Endothelial cell of umbilical vein (primary cell): ENCODE results near the gene PLEKHG4B. TPM values are rescaled to one million over a fixed set of nuclear protein-coding genes. Genes with fewer than 3 reads are reported as not detected.

Experiments used
- BruUV-seq: library from RNA; stranded (reverse); fragments of 400-500 nt; replicated peaks from 2 replicates; lab custom pipeline; 2021; lab: Mats Ljungman, UMichigan
- CTCF ChIA-PET: fragments of 300-600, 350-600 bp; sonication (Branson Sonifier 250); formaldehyde crosslinking; loops from one replicate; lab custom pipeline; 2021; ENCODE audit warnings: antibody characterized with exemption, inconsistent platforms; lab: Charles Lee
- POLR2A ChIA-PET: fragments of 300-600, 350-600 bp; sonication (Branson Sonifier 250); formaldehyde crosslinking; loops from one replicate; lab custom pipeline; 2021; ENCODE audit warnings: antibody characterized with exemption, inconsistent platforms; lab: Charles Lee
- DNase-seq: peaks from one replicate; pipeline ENCODE4 v3.0.0-alpha.2; 2011; ENCODE audit warnings: low read depth, low spot score
- FAIRE-seq: peaks from 2 replicates; lab custom pipeline; 2011; peaks lifted over from hg19 to GRCh38; lab: Jason Lieb, UNC
- H2AFZ ChIP-seq: 2 replicates; pipeline ENCODE4 v1.6.0; 2012; ENCODE audit warnings: low read depth, low read length, control low read depth, inconsistent platforms
- H3K27ac ChIP-seq: 2 replicates; pipeline ENCODE4 v1.5.1; 2011; ENCODE audit warnings: low read depth, mild to moderate bottlenecking, control low read depth, low read length, moderate library complexity; ENCODE audit not compliant: insufficient read depth
- H3K27me3 ChIP-seq, 2 experiments: 2 replicates each; pipeline versions ENCODE4 v1.6.0 to v1.6.1; 2011; ENCODE audit warnings: low read length in 2 of 2, mixed read lengths in 1 of 2; ENCODE audit not compliant: control insufficient read depth in 2 of 2, insufficient read depth in 2 of 2
- H3K36me3 ChIP-seq, 2 experiments: 2 replicates in 1 of 2; 3 replicates in 1 of 2; pipeline ENCODE4 v1.5.1; 2011; ENCODE audit warnings: low read length in 2 of 2, mild to moderate bottlenecking in 1 of 2, moderate library complexity in 1 of 2; ENCODE audit not compliant: control insufficient read depth in 2 of 2, insufficient read depth in 2 of 2; ENCODE audit errors: extremely low read depth in 1 of 2
- H3K4me1 ChIP-seq: 3 replicates; pipeline ENCODE4 v1.5.1; 2011; ENCODE audit warnings: mild to moderate bottlenecking, low read length; ENCODE audit not compliant: control insufficient read depth, insufficient read depth; ENCODE audit errors: extremely low read depth
- H3K4me2 ChIP-seq: 2 replicates; pipeline ENCODE4 v1.6.1; 2011; ENCODE audit warnings: low read length, control low read depth, mixed read lengths; ENCODE audit not compliant: insufficient read depth
- H3K4me3 ChIP-seq, 3 experiments: fragments of 200-600 bp in 1 of 3; sonication (generic), shearing (Covaris generic) in 1 of 3; replicated peaks in 1 of 3; 2 replicates each; pipeline ENCODE4 v1.5.1; 2011 to 2016; ENCODE audit warnings: control low read depth in 3 of 3, low read length in 3 of 3, mild to moderate bottlenecking in 2 of 3, inconsistent platforms in 1 of 3, low read depth in 1 of 3, moderate library complexity in 1 of 3; ENCODE audit not compliant: insufficient read depth in 1 of 3
- H3K79me2 ChIP-seq: 2 replicates; pipeline ENCODE4 v1.6.0; 2012; ENCODE audit warnings: low read length, inconsistent platforms; ENCODE audit not compliant: control insufficient read depth, insufficient read depth
- H3K9ac ChIP-seq: replicated peaks from 2 replicates; pipeline ENCODE3; 2011; ENCODE audit warnings: low read length, control low read depth; ENCODE audit not compliant: insufficient read depth; ENCODE audit errors: extremely low read depth
- H3K9me1 ChIP-seq: replicated peaks from 3 replicates; pipeline ENCODE4 v1.6.0; 2011; ENCODE audit warnings: mild to moderate bottlenecking, low read length; ENCODE audit not compliant: control insufficient read depth, insufficient read depth; ENCODE audit errors: extremely low read depth
- H3K9me3 ChIP-seq: replicated peaks from 2 replicates; pipeline ENCODE4 v1.5.1; 2012; ENCODE audit warnings: low read length, inconsistent platforms; ENCODE audit not compliant: control insufficient read depth, insufficient read depth
- H4K20me1 ChIP-seq: replicated peaks from 2 replicates; pipeline ENCODE3; 2011; ENCODE audit warnings: mild to moderate bottlenecking, low read length; ENCODE audit not compliant: control insufficient read depth, insufficient read depth; ENCODE audit errors: extremely low read depth
- EZH2 ChIP-seq: IDR thresholded peaks from 2 replicates; pipeline ENCODE4 v1.6.1; 2012; ENCODE audit warnings: borderline replicate concordance, low read depth, mild to moderate bottlenecking, moderate library complexity, low read length, inconsistent platforms; ENCODE audit not compliant: severe bottlenecking
- FOS ChIP-seq: IDR thresholded peaks from 2 replicates; pipeline ENCODE4 v1.6.1; 2011; ENCODE audit warnings: mild to moderate bottlenecking, low read length, moderate library complexity, borderline replicate concordance; ENCODE audit not compliant: insufficient read depth
- GATA2 ChIP-seq: IDR thresholded peaks from 2 replicates; pipeline ENCODE4 v1.7.0; 2011; ENCODE audit warnings: low read depth, mild to moderate bottlenecking, moderate library complexity, mixed read lengths, low read length; ENCODE audit not compliant: insufficient read length, insufficient read depth
- JUN ChIP-seq: IDR thresholded peaks from 2 replicates; pipeline ENCODE4 v1.6.1; 2011; ENCODE audit warnings: borderline replicate concordance, low read depth; ENCODE audit not compliant: insufficient read length, insufficient read depth
- MYC ChIP-seq: IDR thresholded peaks from one replicate; pipeline ENCODE4 v1.6.1; 2011; ENCODE audit warnings: mild to moderate bottlenecking, low read depth, low read length
- POLR2A ChIP-seq: IDR thresholded peaks from 2 replicates; pipeline ENCODE4 v1.6.1; 2012; ENCODE audit warnings: low read depth, mild to moderate bottlenecking, control low read depth, low read length
- POLR2AphosphoS5 ChIP-seq: IDR thresholded peaks from 2 replicates; pipeline ENCODE4 v1.6.1; 2012; ENCODE audit warnings: low read depth, mild to moderate bottlenecking, control low read depth, low read length, moderate library complexity; ENCODE audit not compliant: insufficient read depth
- dilution Hi-C: fragments of 300-500 bp; cut with MboI; formaldehyde crosslinking; loops from one replicate; pipeline ENCODE4 v1.15.0; 2019; ENCODE audit warnings: low sequenced_read_pairs; ENCODE audit not compliant: extremely low pct_ligation_motif_present
- intact Hi-C: fragments of 100-400 bp; cut with micrococcal nuclease; formaldehyde crosslinking; loops from one replicate; pipeline ENCODE4 v1.10.0; 2022
- polyA plus RNA-seq, 4 experiments: library from polyadenylated mRNA; depleted of rRNA in 3 of 4; stranded (reverse) in 3 of 4; unstranded in 1 of 4; fragments of >200 nt; gene quantifications; 2 replicates each; pipeline versions ENCODE4 v1.2.1 to v1.2.3, GENCODE V29; 2011 to 2012; ENCODE audit warnings: missing spikeins in 1 of 4
- total RNA-seq: library from RNA; stranded (reverse); gene quantifications from 2 replicates; pipeline ENCODE4 v1.2.3, GENCODE V29; 2021
- TF ChIP-seq, protein P1 (sequence below): IDR thresholded peaks from 2 replicates; pipeline ENCODE4 v1.6.1; 2011; ENCODE audit not compliant: insufficient read depth, insufficient read length
- TF ChIP-seq, protein P2 (sequence below), 2 donors: IDR thresholded peaks; 1 replicate in 1 of 2; 2 replicates in 1 of 2; pipeline ENCODE4 v1.5.1; 2011; ENCODE audit warnings: low read length in 2 of 2, mild to moderate bottlenecking in 2 of 2, moderate library complexity in 2 of 2, control low read depth in 1 of 2, inconsistent platforms in 1 of 2, low read depth in 1 of 2; ENCODE audit not compliant: insufficient read depth in 1 of 2; ENCODE audit errors: extremely low read depth in 1 of 2

Gene PLEKHG4B
- total and polyA plus RNA-seq, 2 donors (not counting 3 experiments of a cell fraction or from before 2014, with no cell fraction given): not detected

DNA sequence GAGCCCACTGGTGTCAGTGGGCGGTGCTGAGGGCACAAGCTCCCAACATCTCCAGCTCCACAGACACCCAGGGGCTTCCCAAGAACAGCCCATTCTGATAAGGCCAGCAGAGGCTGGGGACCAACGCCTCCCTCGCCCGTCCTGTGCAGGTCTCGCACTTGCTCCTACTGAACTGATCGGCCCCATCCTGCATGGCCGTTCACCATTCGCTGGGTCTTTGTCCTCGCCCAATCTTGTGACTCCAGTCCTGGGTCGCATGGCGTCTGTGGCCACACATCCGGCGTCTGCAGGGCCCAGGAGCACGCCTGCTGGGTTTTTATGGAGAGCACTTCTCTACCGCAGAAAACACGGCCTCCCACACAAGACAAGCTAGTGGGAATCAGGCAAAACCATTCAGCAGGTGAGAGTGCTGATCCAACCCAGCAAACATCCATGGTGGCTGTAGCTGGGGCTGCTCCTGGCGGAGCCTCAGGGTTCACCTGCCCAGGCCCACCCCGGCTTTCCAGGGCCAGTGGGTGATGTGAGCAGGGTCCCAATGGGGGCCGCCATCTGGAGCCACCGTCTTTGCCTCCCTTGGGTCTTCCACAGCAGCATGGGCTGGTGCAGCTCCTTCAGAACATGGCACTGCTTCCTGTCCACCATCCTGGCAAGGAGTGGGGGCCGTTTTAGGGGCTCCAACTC, 106.7 kb downstream of the PLEKHG4B start:
- dilution Hi-C loops (no loop called here), intact Hi-C loops (no loop called here)
- Histone ChIP-seq H3K27me3 (no peaks in the 10 kb centered on the region), H3K9ac (no peak overlapping the region), H3K36me3 (peaks cover 2 to 5% of the 10 kb centered on the region in 2 experiments), H3K9me1 (no peaks in the 10 kb centered on the region), H3K9me3 (no peaks in the 10 kb centered on the region), H3K4me1 (no peaks in the 10 kb centered on the region), H3K79me2 (no peaks in the 10 kb centered on the region), H4K20me1 (no peaks in the 10 kb centered on the region), H3K27ac (no peak overlapping the region), H3K4me3 (no peak overlapping the region), H3K4me2 (no peak overlapping the region), H2AFZ (no peak overlapping the region)
- TF ChIP-seq GATA2 (no peak), POLR2A (no peak), POLR2AphosphoS5 (no peak), EZH2 (no peak), JUN (no peak), MYC (no peak), FOS (no peak)
- TF ChIP-seq, protein P1, sequence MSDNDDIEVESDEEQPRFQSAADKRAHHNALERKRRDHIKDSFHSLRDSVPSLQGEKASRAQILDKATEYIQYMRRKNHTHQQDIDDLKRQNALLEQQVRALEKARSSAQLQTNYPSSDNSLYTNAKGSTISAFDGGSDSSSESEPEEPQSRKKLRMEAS: no peak
- TF ChIP-seq, protein P2, sequence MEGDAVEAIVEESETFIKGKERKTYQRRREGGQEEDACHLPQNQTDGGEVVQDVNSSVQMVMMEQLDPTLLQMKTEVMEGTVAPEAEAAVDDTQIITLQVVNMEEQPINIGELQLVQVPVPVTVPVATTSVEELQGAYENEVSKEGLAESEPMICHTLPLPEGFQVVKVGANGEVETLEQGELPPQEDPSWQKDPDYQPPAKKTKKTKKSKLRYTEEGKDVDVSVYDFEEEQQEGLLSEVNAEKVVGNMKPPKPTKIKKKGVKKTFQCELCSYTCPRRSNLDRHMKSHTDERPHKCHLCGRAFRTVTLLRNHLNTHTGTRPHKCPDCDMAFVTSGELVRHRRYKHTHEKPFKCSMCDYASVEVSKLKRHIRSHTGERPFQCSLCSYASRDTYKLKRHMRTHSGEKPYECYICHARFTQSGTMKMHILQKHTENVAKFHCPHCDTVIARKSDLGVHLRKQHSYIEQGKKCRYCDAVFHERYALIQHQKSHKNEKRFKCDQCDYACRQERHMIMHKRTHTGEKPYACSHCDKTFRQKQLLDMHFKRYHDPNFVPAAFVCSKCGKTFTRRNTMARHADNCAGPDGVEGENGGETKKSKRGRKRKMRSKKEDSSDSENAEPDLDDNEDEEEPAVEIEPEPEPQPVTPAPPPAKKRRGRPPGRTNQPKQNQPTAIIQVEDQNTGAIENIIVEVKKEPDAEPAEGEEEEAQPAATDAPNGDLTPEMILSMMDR (IDR thresholded peaks at IDR 0.05; ENCODE audit: extremely low read depth in 1 of 2, insufficient read depth in 1 of 2, low read depth in 1 of 2, low read length in 2 of 2): no peak
- CTCF ChIA-PET: interaction anchor here (1.9 kb wide), 1 partner anchor 10 kb away, joined by 8 read pairs; no protein-coding TSS in a partner anchor
- POLR2A ChIA-PET: no interaction called here
- DNase-seq (no peak), FAIRE-seq (no peak)
- no TSS peak for BruUV-seq
